Testis (tissue), 3 donors: ENCODE data around the gene SLU7. TPM values are rescaled to one million over a fixed set of nuclear protein-coding genes. Genes with fewer than 3 reads are reported as not detected.

Experiments
- DNase-seq: peaks from one replicate; pipeline ENCODE4 v3.0.0-alpha.2; 2019
- H3K27ac ChIP-seq, 2 donors: fragments of 200-600 bp; sonication (generic); one replicate each; pipeline ENCODE4 v1.5.1; 2019
- H3K27me3 ChIP-seq: fragments of 200-600 bp; sonication (generic); one replicate; pipeline ENCODE4 v1.5.1; 2019
- H3K36me3 ChIP-seq: fragments of 200-600 bp; sonication (generic); one replicate; pipeline ENCODE4 v1.5.1; 2017; ENCODE audit warnings: low read depth; ENCODE audit errors: missing control alignments
- H3K4me1 ChIP-seq: fragments of 200-600 bp; sonication (generic); one replicate; pipeline ENCODE4 v1.5.1; 2019
- H3K4me3 ChIP-seq, 2 donors: fragments of 200-600 bp; sonication (generic); one replicate each; pipeline ENCODE4 v1.5.1; 2017 to 2019
- H3K9me3 ChIP-seq: fragments of 200-600 bp; sonication (generic); one replicate; pipeline ENCODE4 v1.5.1; 2017
- CTCF ChIP-seq, 3 experiments: fragments of 450-650 bp in 2 of 3; fragments of 200-600 bp in 1 of 3; sonication (generic) in 1 of 3; IDR thresholded peaks; one replicate each; pipeline ENCODE4 v1.5.1; 2016 to 2019; ENCODE audit warnings: antibody characterized with exemption in 3 of 3, mild to moderate bottlenecking in 2 of 3, moderate library complexity in 1 of 3
- POLR2A ChIP-seq: fragments of 450-650 bp; IDR thresholded peaks from one replicate; pipeline ENCODE4 v1.6.1; 2017; ENCODE audit warnings: antibody characterized with exemption, mild to moderate bottlenecking, moderate library complexity
- WGBS, 2 donors: methylation state at CpG; one replicate each; pipeline ENCODE4 v1.1.5; 2018; 5-methylcytosine and 5-hydroxymethylcytosine counted together
- intact Hi-C: fragments of 100-400 bp; cut with DNase I; formaldehyde crosslinking; loops from one replicate; pipeline ENCODE4 v1.15.1; 2023; ENCODE audit warnings: low total_unique reads
- polyA plus RNA-seq: library from polyadenylated mRNA; stranded (reverse); fragments of 350-450 nt; fragmentation: Illumina TruSeq; extraction: RNeasy Lipid Tissue Mini Kit (QIAGEN cat#74804); gene quantifications from one replicate; pipeline ENCODE4 v1.2.3, GENCODE V29; 2014; ENCODE audit warnings: low read depth, low replicate concordance; ENCODE audit not compliant: insufficient read depth
- total RNA-seq, 2 donors: library from RNA; depleted of rRNA; stranded (reverse); fragments of >200 nt; gene quantifications; one replicate each; pipeline ENCODE4 v1.2.3, GENCODE V29; 2016

The SLU7 gene
- total and polyA plus RNA-seq, 3 donors from 2014 or later: 60.1 to 100.0 (median 92.4) TPM

- H3K4me3 ChIP-seq: no peak overlapping the region
- H3K36me3 ChIP-seq: no peaks in the 10 kb centered on the region
- no peaks in the 10 kb centered on the region for H3K27me3 ChIP-seq
- H3K4me1 ChIP-seq: no peaks in the 10 kb centered on the region
- intact Hi-C loops: no loop called here
- WGBS, 2 donors: 44 to 47% methylated on average over 2 of the region's 2 CpGs
- no peaks in the 10 kb centered on the region for H3K9me3 ChIP-seq
- H3K27ac ChIP-seq: no peak overlapping the region
- DNase-seq: no peak
- TF ChIP-seq CTCF (IDR thresholded peaks at IDR 0.05) (no peak), POLR2A (no peak)
Observed at GRCh38 chr5:160378330-160378729, 40.6 kb downstream of the SLU7 start.

DNA sequence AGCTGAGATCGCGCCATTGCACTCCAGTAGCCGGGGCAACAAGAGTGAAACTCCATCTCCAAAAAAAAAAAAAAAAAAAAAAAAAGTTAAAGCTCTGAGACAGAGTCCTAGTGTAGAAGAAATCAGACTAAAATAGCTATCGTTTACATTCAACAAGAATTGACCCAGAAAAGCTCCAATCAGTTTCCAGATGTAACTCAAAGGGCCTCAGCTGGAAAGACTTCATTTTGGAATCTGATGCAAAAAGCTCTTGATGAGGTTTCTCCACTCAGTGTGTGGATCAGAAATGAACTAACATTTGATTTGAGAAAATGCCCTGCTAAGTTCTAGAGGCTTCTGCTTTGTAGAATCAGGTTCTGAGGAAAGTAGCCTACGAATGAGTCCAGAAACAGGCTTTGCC lies 41.2 kb downstream of the SLU7 start:
- WGBS, 2 donors: 87 to 91% methylated on average over 5 of the region's 5 CpGs
- Histone ChIP-seq H3K4me3 (no peak overlapping the region), H3K27me3 (no peaks in the 10 kb centered on the region), H3K36me3 (no peaks in the 10 kb centered on the region), H3K27ac (no peak overlapping the region), H3K9me3 (no peaks in the 10 kb centered on the region), H3K4me1 (no peaks in the 10 kb centered on the region)
- no peak for DNase-seq
- TF ChIP-seq POLR2A (no peak), CTCF (IDR thresholded peaks at IDR 0.05) (no peak)
- intact Hi-C loops: no loop called here

DNA sequence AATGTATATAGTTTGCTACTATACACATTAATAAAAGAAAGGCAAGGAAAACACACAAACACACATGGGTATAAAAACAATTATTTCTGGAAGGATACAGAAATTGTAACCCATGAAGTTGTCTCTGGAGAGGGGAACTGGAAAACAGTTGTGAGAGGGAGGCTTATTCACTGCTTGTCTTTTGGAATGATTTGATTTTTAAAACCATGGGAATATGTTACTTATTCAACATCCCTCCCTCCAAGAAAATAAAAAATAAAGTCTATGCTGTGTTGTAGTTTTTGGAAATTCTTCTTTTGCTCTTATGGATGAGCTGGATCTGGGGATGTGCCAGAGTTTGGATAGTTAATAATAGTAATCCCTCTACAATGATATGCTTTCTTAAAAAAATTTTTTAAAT lies 42.5 kb downstream of the SLU7 start:
- H3K36me3 ChIP-seq: no peaks in the 10 kb centered on the region
- no peaks in the 10 kb centered on the region for H3K27me3 ChIP-seq
- DNase-seq: no peak
- no peaks in the 10 kb centered on the region for H3K4me1 ChIP-seq
- no peak overlapping the region for H3K4me3 ChIP-seq
- intact Hi-C loops: no loop called here
- no peak overlapping the region for H3K27ac ChIP-seq
- no peaks in the 10 kb centered on the region for H3K9me3 ChIP-seq
- no peak for TF ChIP-seq POLR2A
- TF ChIP-seq CTCF (IDR thresholded peaks at IDR 0.05): no peak

DNA sequence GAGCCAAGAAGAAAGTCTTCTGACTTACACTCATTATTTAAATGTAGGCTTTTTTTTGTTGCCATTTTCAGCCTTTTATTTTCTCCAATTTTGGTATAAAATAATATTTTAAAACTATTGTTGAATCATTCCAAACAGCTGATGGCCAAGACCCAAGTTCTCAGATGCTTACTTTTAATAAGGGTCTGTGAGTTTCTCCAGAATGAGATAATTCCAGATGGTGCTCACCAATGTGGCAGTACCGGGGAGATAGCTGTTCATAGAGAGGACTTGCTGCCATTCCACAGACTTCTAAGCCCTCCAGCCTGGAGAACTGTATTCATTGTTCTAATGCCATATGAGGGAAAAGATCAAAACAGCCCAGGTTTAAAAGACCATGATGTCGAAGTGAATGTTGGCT lies 43.2 kb downstream of the SLU7 start:
- WGBS, 2 donors: 73 to 82% methylated on average over 2 of the region's 2 CpGs
- TF ChIP-seq CTCF (IDR thresholded peaks at IDR 0.05): no peak
- TF ChIP-seq POLR2A: no peak
- intact Hi-C loops: no loop called here

GRCh38 chr5:160375166-160375565 lies 43.7 kb downstream of the SLU7 start:
- Histone ChIP-seq H3K9me3 (no peaks in the 10 kb centered on the region), H3K27me3 (no peaks in the 10 kb centered on the region), H3K27ac (no peak overlapping the region), H3K36me3 (no peaks in the 10 kb centered on the region), H3K4me3 (no peak overlapping the region), H3K4me1 (no peaks in the 10 kb centered on the region)
- no peak for DNase-seq
- TF ChIP-seq CTCF (IDR thresholded peaks at IDR 0.05) (no peak), POLR2A (no peak)
- intact Hi-C loops: no loop called here

More for the DNA sequence above, 43.2 kb downstream of the SLU7 start:
- H3K27me3 ChIP-seq: no peaks in the 10 kb centered on the region
- H3K4me1 ChIP-seq: no peaks in the 10 kb centered on the region
- no peaks in the 10 kb centered on the region for H3K9me3 ChIP-seq
- no peak overlapping the region for H3K4me3 ChIP-seq
- H3K36me3 ChIP-seq: no peaks in the 10 kb centered on the region
- H3K27ac ChIP-seq: no peak overlapping the region
- no peak for DNase-seq
